Measurements from ENCODE around the gene MAP4K3. TPM values are rescaled to one million over a fixed set of nuclear protein-coding genes. Genes with fewer than 3 reads are reported as not detected.
A peak's percentile ranks its signal among the peaks of the same experiment; 100 is the strongest.

Gene MAP4K3
- total and polyA plus RNA-seq, 9 of the 15 experiments (the other 6 are each of a cell fraction or from before 2014, with no cell fraction given) = 3.1 to 30.0 (median 16.9) TPM

DNA sequence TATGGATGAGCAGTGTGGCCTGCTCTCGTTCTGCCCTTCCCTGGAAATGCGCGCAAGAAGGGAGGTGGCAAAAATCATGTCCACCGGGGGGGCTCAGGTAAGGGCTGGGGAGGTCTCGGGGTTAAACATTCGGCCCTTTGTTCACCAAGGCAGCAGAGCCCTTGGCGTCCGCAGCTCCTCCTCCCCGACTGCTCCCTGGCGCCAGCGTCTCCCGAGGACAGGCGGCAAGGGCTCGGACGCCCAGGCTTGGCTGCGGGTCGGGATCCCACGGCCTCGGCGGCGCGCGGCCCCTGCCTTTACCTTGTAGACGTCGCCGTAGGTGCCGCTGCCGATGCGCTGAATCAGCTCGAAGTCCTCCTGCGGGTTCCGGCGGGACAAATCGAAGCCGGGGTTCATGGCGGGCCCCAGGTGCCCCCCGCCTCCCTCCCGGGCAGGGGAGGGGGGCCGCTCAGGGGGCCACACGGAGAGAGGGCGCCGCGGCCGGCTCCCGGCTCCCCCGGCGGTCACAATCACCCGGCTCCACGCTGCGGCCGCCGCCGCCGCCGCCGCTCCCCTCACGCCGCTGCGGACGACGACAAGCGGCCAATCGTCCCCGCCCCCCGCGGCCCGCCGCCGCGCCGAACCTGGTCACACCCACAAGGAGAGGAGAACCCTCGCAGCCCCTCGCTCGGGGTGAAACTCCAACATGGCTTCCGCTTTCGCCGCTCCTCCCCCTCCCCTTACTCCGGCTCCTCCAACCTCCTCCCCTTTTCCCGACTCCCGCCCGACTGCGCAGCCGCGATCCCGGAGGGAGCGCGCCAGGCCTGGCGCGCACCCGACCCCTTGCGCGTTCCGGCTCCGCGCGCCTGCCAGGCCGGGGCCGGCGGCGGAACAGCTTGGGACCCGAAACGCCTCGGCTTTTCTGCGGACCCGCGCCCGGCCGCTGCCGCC is at the start of gene MAP4K3 (continued):
- TF ChIP-seq, protein P1, sequence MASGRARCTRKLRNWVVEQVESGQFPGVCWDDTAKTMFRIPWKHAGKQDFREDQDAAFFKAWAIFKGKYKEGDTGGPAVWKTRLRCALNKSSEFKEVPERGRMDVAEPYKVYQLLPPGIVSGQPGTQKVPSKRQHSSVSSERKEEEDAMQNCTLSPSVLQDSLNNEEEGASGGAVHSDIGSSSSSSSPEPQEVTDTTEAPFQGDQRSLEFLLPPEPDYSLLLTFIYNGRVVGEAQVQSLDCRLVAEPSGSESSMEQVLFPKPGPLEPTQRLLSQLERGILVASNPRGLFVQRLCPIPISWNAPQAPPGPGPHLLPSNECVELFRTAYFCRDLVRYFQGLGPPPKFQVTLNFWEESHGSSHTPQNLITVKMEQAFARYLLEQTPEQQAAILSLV (tag; IDR thresholded peaks at IDR 0.05) = no peak
- TF ChIP-seq ETV1 (tag; conservative IDR thresholded peaks at IDR 0.05; ENCODE audit: low read depth) = no peak
- no peak for TF ChIP-seq U2AF1 (optimal IDR thresholded peaks at IDR 0.05; ENCODE audit: low read depth, low read length)
- TF ChIP-seq MIER1 (IDR thresholded peaks at IDR 0.05; ENCODE audit: low read depth) = no peak
- TF ChIP-seq SAFB (IDR thresholded peaks at IDR 0.05; ENCODE audit: borderline replicate concordance, low read depth, low read length) = no peak
- no peak for TF ChIP-seq POLR2B (IDR thresholded peaks at IDR 0.05; ENCODE audit: low read depth, partially characterized antibody)
- TF ChIP-seq ARHGAP35 (IDR thresholded peaks at IDR 0.05; ENCODE audit: partially characterized antibody) = no peak
- TF ChIP-seq, protein P2, sequence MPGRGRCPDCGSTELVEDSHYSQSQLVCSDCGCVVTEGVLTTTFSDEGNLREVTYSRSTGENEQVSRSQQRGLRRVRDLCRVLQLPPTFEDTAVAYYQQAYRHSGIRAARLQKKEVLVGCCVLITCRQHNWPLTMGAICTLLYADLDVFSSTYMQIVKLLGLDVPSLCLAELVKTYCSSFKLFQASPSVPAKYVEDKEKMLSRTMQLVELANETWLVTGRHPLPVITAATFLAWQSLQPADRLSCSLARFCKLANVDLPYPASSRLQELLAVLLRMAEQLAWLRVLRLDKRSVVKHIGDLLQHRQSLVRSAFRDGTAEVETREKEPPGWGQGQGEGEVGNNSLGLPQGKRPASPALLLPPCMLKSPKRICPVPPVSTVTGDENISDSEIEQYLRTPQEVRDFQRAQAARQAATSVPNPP (IDR thresholded peaks at IDR 0.05; ENCODE audit: borderline replicate concordance, insufficient read depth, insufficient read length) = no peak
- TF ChIP-seq, protein P3, sequence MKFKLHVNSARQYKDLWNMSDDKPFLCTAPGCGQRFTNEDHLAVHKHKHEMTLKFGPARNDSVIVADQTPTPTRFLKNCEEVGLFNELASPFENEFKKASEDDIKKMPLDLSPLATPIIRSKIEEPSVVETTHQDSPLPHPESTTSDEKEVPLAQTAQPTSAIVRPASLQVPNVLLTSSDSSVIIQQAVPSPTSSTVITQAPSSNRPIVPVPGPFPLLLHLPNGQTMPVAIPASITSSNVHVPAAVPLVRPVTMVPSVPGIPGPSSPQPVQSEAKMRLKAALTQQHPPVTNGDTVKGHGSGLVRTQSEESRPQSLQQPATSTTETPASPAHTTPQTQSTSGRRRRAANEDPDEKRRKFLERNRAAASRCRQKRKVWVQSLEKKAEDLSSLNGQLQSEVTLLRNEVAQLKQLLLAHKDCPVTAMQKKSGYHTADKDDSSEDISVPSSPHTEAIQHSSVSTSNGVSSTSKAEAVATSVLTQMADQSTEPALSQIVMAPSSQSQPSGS (CRISPR knock-in tag; IDR thresholded peaks at IDR 0.05) = no peak
- TF ChIP-seq SPI1 (IDR thresholded peaks at IDR 0.05; ENCODE audit: borderline replicate concordance, low read depth, low read length) = peak; percentile 87
- TF ChIP-seq CBX3 (IDR thresholded peaks at IDR 0.05; ENCODE audit: borderline replicate concordance in 1 of 2, low read length in 2 of 2) = peak in 1 of 2 experiments; percentile 20; a peak in 1 of 3 replicates
- no peak for TF ChIP-seq EZH2 (IDR thresholded peaks at IDR 0.05; ENCODE audit: borderline replicate concordance, low read depth, low read length)
- TF ChIP-seq, protein P4, sequence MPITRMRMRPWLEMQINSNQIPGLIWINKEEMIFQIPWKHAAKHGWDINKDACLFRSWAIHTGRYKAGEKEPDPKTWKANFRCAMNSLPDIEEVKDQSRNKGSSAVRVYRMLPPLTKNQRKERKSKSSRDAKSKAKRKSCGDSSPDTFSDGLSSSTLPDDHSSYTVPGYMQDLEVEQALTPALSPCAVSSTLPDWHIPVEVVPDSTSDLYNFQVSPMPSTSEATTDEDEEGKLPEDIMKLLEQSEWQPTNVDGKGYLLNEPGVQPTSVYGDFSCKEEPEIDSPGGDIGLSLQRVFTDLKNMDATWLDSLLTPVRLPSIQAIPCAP (CRISPR knock-in tag; IDR thresholded peaks at IDR 0.05; ENCODE audit: borderline replicate concordance) = no peak
- TF ChIP-seq RBM22 (IDR thresholded peaks at IDR 0.05; ENCODE audit: low read depth, low read length, poor library complexity, severe bottlenecking) = no peak
- TF ChIP-seq FUS (optimal IDR thresholded peaks at IDR 0.05; ENCODE audit: low read depth, low read length) = no peak
- TF ChIP-seq SRSF3 (IDR thresholded peaks at IDR 0.05; ENCODE audit: insufficient read depth, low read length) = no peak
- peak; percentile 75 for TF ChIP-seq CCNT2 (IDR thresholded peaks at IDR 0.05; ENCODE audit: borderline replicate concordance, extremely low read depth, insufficient read length, low read depth, low read length)
- TF ChIP-seq ETV5 (CRISPR knock-in tag; IDR thresholded peaks at IDR 0.05; ENCODE audit: low read depth) = no peak
- TF ChIP-seq PHF20 (IDR thresholded peaks at IDR 0.05; ENCODE audit: partially characterized antibody) = no peak
- no peak; the same call in 1 of the 2 replicates for TF ChIP-seq TFAP4 (CRISPR knock-in tag; IDR thresholded peaks at IDR 0.05; ENCODE audit: borderline replicate concordance)
- TF ChIP-seq TBP (optimal IDR thresholded peaks at IDR 0.05; ENCODE audit: low read depth, low read length) = peak; percentile 25
